IMR-90 (cell line): ENCODE measurements around the gene RSPH9.
"Not testable (repeated sequence)": the region's sequence is repeated elsewhere in the genome, so short reads cannot be mapped to it uniquely, and the experiment has no call there.

ENCODE experiments used
- BHLHE40 ChIP-seq: fragments of 150-350 bp; IDR thresholded peaks from 2 replicates; pipeline ENCODE4 v1.6.1; 2016; ENCODE audit warnings: mild to moderate bottlenecking, low read depth, low read length
- CEBPB ChIP-seq: IDR thresholded peaks from 2 replicates; pipeline ENCODE4 v1.6.1; 2012; ENCODE audit warnings: low read depth, low read length, improper control_type of control experiment
- CTCF ChIP-seq: conservative IDR thresholded peaks from 2 replicates; pipeline ENCODE4 v1.5.1; 2012; ENCODE audit warnings: mild to moderate bottlenecking, low read depth, low read length, improper control_type of control experiment
- MAFK ChIP-seq: IDR thresholded peaks from 2 replicates; pipeline ENCODE4 v1.6.1; 2012; ENCODE audit warnings: low read depth, low read length, improper control_type of control experiment
- MAZ ChIP-seq: IDR thresholded peaks from 2 replicates; pipeline ENCODE4 v1.6.1; 2012; ENCODE audit warnings: low read depth, mild to moderate bottlenecking, low read length, improper control_type of control experiment, moderate library complexity, borderline replicate concordance
- MXI1 ChIP-seq: IDR thresholded peaks from 2 replicates; pipeline ENCODE4 v1.6.1; 2012; ENCODE audit warnings: low read depth, mild to moderate bottlenecking, low read length, moderate library complexity, borderline replicate concordance
- POLR2A ChIP-seq: IDR thresholded peaks from 2 replicates; pipeline ENCODE4 v1.6.1; 2012; ENCODE audit warnings: mild to moderate bottlenecking, low read depth, low read length
- RAD21 ChIP-seq: IDR thresholded peaks from 2 replicates; pipeline ENCODE4 v1.6.1; 2012; ENCODE audit warnings: low read length, improper control_type of control experiment
- RCOR1 ChIP-seq: IDR thresholded peaks from 2 replicates; pipeline ENCODE4 v1.6.1; 2012; ENCODE audit warnings: mild to moderate bottlenecking, low read length, improper control_type of control experiment; ENCODE audit not compliant: insufficient replicate concordance
- RFX5 ChIP-seq: IDR thresholded peaks from 2 replicates; pipeline ENCODE4 v1.8.0; 2012; ENCODE audit warnings: low read depth, mild to moderate bottlenecking, low read length, moderate library complexity
- TF ChIP-seq, protein P1 (sequence below): fragments of 150-350 bp; IDR thresholded peaks from 2 replicates; pipeline ENCODE4 v1.6.1; 2017; ENCODE audit warnings: mild to moderate bottlenecking, antibody characterized with exemption, low read length, low read depth

DNA sequence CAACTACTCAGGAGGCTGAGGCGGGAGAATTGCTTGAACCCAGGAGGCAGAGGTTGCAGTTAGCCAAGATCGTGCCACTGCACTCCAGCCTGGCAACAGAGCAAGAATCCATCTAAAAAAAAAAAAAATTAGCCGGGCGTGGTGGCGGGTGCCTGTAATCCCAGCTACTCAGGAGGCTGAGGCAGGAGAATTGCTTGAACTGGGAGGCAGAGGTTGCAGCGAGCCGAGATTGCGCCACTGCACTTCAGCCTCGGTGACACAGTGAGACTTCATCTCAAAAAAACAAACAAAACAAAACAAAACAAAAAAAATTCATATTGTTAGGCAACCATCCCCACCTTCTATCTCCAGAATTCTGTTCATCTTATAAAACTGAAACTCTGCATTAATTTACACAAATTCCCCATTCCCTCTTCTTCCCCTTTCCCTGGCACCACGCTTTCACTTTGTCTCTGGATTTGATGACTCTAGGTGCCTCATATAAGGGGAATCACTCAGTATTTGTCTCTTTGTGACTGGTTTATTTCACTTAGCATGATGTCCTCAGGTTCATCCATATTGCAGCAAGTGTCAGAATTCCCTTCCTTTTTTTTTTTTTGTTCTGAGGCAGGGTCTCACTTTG is 56.2 kb downstream of the RSPH9 start:
- TF ChIP-seq CTCF, MAZ, BHLHE40, RFX5, POLR2A, CEBPB, RCOR1, RAD21, MAFK, MXI1: not testable (repeated sequence)
- TF ChIP-seq, protein P1, sequence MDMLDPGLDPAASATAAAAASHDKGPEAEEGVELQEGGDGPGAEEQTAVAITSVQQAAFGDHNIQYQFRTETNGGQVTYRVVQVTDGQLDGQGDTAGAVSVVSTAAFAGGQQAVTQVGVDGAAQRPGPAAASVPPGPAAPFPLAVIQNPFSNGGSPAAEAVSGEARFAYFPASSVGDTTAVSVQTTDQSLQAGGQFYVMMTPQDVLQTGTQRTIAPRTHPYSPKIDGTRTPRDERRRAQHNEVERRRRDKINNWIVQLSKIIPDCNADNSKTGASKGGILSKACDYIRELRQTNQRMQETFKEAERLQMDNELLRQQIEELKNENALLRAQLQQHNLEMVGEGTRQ: not testable (repeated sequence)
